GM12878 (cell line): ENCODE data around the gene UNC5CL.

Experiments
- CREB1 ChIP-seq: IDR thresholded peaks from 2 replicates; pipeline ENCODE4 v1.6.1; 2012; ENCODE audit warnings: low read depth, mild to moderate bottlenecking, inconsistent platforms
- CTCF ChIP-seq, 3 experiments: IDR thresholded peaks in 2 of 3; conservative IDR thresholded peaks in 1 of 3; 2 replicates each; pipeline ENCODE4 v1.5.1; 2011; ENCODE audit warnings: low read depth in 3 of 3, low read length in 3 of 3, mild to moderate bottlenecking in 3 of 3, control low read depth in 2 of 3, moderate library complexity in 2 of 3, inconsistent platforms in 1 of 3, mixed read lengths in 1 of 3; ENCODE audit not compliant: control insufficient read depth in 2 of 3, insufficient read depth in 1 of 3; ENCODE audit errors: extremely low read depth in 1 of 3
- GABPA ChIP-seq: IDR thresholded peaks from 2 replicates; pipeline ENCODE4 v1.6.1; 2014; ENCODE audit warnings: antibody characterized with exemption, low read depth, mild to moderate bottlenecking, inconsistent platforms
- KDM1A ChIP-seq: fragments of 200-600 bp; sonication (generic); IDR thresholded peaks from 2 replicates; pipeline ENCODE4 v1.6.1; 2016; ENCODE audit warnings: borderline replicate concordance
- NFYB ChIP-seq: IDR thresholded peaks from 2 replicates; pipeline ENCODE4 v1.6.1; 2011; ENCODE audit warnings: low read depth, mild to moderate bottlenecking, low read length, improper control_type of control experiment, moderate library complexity; ENCODE audit not compliant: insufficient read depth
- POLR2AphosphoS5 ChIP-seq: IDR thresholded peaks from 2 replicates; pipeline ENCODE4 v1.6.1; 2011; ENCODE audit warnings: mild to moderate bottlenecking, low read length, inconsistent platforms
- ZBED1 ChIP-seq: IDR thresholded peaks from 2 replicates; pipeline ENCODE4 v1.6.1; 2016; ENCODE audit warnings: borderline replicate concordance
- TF ChIP-seq, protein P1 (sequence below): IDR thresholded peaks from 2 replicates; pipeline ENCODE4 v1.6.1; 2011; ENCODE audit warnings: borderline replicate concordance, low read depth, mild to moderate bottlenecking, moderate library complexity, low read length; ENCODE audit not compliant: insufficient read depth, poor library complexity, severe bottlenecking

DNA sequence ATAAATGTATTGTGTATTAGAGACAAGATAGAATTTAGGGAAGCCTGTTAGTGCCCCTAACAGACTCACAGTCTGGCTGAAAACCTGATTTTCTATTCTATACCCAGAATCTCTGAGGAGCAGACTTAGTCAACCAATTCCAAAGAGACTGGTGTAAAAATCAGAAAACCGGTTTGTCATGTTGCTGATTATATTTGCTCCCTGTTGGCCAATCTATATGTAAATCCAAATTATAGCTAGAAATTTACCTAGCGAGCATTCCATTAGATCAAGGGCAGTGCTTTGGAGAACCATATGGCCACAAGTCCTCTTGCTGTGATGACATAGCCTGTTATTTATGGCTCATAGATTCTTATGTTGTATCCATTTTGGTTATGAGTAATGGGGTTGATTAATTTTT lies 38.5 kb upstream of the UNC5CL start:
- no peak for TF ChIP-seq CTCF (IDR thresholded peaks at IDR 0.05 in 2 of 3, conservative IDR thresholded peaks at IDR 0.05 in 1 of 3; ENCODE audit: control insufficient read depth in 2 of 3, extremely low read depth in 1 of 3, insufficient read depth in 1 of 3, low read depth in 3 of 3, low read length in 3 of 3)
- TF ChIP-seq, protein P1, sequence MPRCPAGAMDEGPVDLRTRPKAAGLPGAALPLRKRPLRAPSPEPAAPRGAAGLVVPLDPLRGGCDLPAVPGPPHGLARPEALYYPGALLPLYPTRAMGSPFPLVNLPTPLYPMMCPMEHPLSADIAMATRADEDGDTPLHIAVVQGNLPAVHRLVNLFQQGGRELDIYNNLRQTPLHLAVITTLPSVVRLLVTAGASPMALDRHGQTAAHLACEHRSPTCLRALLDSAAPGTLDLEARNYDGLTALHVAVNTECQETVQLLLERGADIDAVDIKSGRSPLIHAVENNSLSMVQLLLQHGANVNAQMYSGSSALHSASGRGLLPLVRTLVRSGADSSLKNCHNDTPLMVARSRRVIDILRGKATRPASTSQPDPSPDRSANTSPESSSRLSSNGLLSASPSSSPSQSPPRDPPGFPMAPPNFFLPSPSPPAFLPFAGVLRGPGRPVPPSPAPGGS = no peak
- TF ChIP-seq KDM1A = no peak
- TF ChIP-seq POLR2AphosphoS5 = no peak
- TF ChIP-seq CREB1 = no peak
- TF ChIP-seq NFYB = no peak
- TF ChIP-seq ZBED1 = no peak
- TF ChIP-seq GABPA = no peak
